Measurements from ENCODE around the gene CIDEB.

CIDEB gene

GRCh38 chr14:24325041-24325530 lies 17.3 kb upstream of the CIDEB start:
- FAIRE-seq = no peak

GRCh38 chr14:24324024-24324423 lies 16.2 kb upstream of the CIDEB start:
- DNase-seq (ENCODE audit: insufficient read length, low spot score) (no peak), FAIRE-seq (no peak)
- TF ChIP-seq POLR2A (IDR thresholded peaks at IDR 0.05; ENCODE audit: low read depth, low read length) (no peak), PAX5 (IDR thresholded peaks at IDR 0.05; ENCODE audit: insufficient read depth, low read length, severe bottlenecking) (no peak), SPI1 (IDR thresholded peaks at IDR 0.05; ENCODE audit: low read depth, low read length) (no peak), POU2F2 (IDR thresholded peaks at IDR 0.05; ENCODE audit: low read depth, low read length) (no peak), POLR2AphosphoS5 (IDR thresholded peaks at IDR 0.05; ENCODE audit: low read depth, low read length) (no peak), TAF1 (IDR thresholded peaks at IDR 0.05; ENCODE audit: low read depth, low read length) (no peak)

More at GRCh38 chr14:24325041-24325530, 17.3 kb upstream of the CIDEB start:
- no peak for DNase-seq (ENCODE audit: insufficient read length, low spot score)
- TF ChIP-seq PAX5 (IDR thresholded peaks at IDR 0.05; ENCODE audit: insufficient read depth, low read length, severe bottlenecking) (no peak), POU2F2 (IDR thresholded peaks at IDR 0.05; ENCODE audit: low read depth, low read length) (no peak)

DNA sequence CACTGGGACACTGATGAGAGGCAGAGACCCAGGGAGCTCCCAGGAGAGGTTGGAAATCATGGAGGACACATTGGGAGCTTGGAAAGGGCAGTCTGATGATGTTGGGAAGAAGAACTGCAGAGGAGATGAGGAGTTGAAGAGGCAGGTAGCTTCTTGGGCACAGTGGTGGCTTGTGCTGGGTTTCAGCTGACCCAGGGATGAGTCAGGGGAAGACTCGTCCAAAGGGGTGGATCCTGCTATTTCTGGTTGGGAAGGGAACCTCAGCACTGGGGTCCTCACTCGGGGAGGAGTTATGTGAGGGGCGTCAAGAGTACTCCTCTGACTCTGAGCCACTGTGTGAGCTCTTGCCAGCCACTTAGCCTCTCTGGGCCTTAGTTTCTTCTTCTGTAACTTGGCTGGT lies 15.6 kb upstream of the CIDEB start:
- FAIRE-seq (no peak), DNase-seq (ENCODE audit: insufficient read length, low spot score) (no peak)
- TF ChIP-seq PAX5 (IDR thresholded peaks at IDR 0.05; ENCODE audit: insufficient read depth, low read length, severe bottlenecking) (no peak), POLR2AphosphoS5 (IDR thresholded peaks at IDR 0.05; ENCODE audit: low read depth, low read length) (no peak), POU2F2 (IDR thresholded peaks at IDR 0.05; ENCODE audit: low read depth, low read length) (no peak), SPI1 (IDR thresholded peaks at IDR 0.05; ENCODE audit: low read depth, low read length) (no peak), POLR2A (IDR thresholded peaks at IDR 0.05; ENCODE audit: low read depth, low read length) (no peak), TAF1 (IDR thresholded peaks at IDR 0.05; ENCODE audit: low read depth, low read length) (no peak)

- no peak for FAIRE-seq
- no peak for TF ChIP-seq POLR2A (IDR thresholded peaks at IDR 0.05; ENCODE audit: low read depth, low read length)
- TF ChIP-seq TAF1 (IDR thresholded peaks at IDR 0.05; ENCODE audit: low read depth, low read length) = no peak
- no peak for TF ChIP-seq PAX5 (IDR thresholded peaks at IDR 0.05; ENCODE audit: insufficient read depth, low read length, severe bottlenecking)
- no peak for TF ChIP-seq POU2F2 (IDR thresholded peaks at IDR 0.05; ENCODE audit: low read depth, low read length)
- TF ChIP-seq SPI1 (IDR thresholded peaks at IDR 0.05; ENCODE audit: low read depth, low read length) = no peak
- TF ChIP-seq POLR2AphosphoS5 (IDR thresholded peaks at IDR 0.05; ENCODE audit: low read depth, low read length) = no peak
- DNase-seq (ENCODE audit: insufficient read length, low spot score) = no peak
These were observed 14.9 kb upstream of the CIDEB start for GRCh38 chr14:24322672-24323071.

DNA sequence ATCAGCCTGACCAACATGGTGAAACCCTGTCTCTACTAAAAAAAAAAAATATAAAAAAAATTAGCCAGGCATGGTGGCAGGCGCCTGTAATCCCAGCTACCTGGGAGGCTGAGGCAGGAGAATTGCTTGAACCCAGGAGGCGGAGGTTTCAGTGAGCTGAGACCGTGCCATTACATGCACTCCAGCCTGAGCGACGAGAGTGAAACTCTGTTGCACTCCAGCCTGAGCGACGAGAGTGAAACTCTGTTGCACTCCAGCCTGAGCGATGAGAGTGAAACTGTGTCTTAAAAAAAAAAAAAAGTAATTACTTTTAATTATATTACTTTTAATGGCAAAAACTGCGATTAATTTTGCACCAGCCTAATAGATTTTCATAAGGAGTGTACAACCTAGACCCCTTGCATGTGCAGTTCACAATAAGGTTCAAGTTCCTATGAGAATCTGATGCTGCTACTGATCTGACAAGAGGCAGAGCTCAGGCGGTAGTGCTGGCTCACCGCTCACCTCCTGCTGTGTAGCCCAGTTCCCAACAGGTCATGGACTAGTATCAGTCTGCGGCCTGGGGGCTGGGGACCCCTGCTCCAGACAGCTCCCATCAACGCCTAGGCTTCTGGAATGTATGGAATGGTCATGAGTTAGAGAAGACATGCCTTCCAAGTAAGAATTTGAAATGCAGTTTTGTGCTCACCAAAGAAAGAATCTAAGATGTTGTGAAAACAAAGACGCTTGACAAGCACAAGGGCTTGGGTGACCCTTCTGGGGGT lies 13.6 kb upstream of the CIDEB start:
- FAIRE-seq = no peak
- DNase-seq (ENCODE audit: insufficient read length, low spot score) = no peak
- no peak for TF ChIP-seq SPI1 (IDR thresholded peaks at IDR 0.05; ENCODE audit: low read depth, low read length)
- TF ChIP-seq POLR2A (IDR thresholded peaks at IDR 0.05; ENCODE audit: low read depth, low read length) = no peak
- no peak for TF ChIP-seq PAX5 (IDR thresholded peaks at IDR 0.05; ENCODE audit: insufficient read depth, low read length, severe bottlenecking)
- TF ChIP-seq POU2F2 (IDR thresholded peaks at IDR 0.05; ENCODE audit: low read depth, low read length) = no peak
- no peak for TF ChIP-seq TAF1 (IDR thresholded peaks at IDR 0.05; ENCODE audit: low read depth, low read length)
- TF ChIP-seq POLR2AphosphoS5 (IDR thresholded peaks at IDR 0.05; ENCODE audit: low read depth, low read length) = no peak

GRCh38 chr14:24317141-24317928 lies 9.6 kb upstream of the CIDEB start:
- no peak for DNase-seq (ENCODE audit: insufficient read length, low spot score)
- no peak for TF ChIP-seq POLR2AphosphoS5 (IDR thresholded peaks at IDR 0.05; ENCODE audit: low read depth, low read length)
- no peak for TF ChIP-seq PAX5 (IDR thresholded peaks at IDR 0.05; ENCODE audit: insufficient read depth, low read length, severe bottlenecking)
- TF ChIP-seq TAF1 (IDR thresholded peaks at IDR 0.05; ENCODE audit: low read depth, low read length) = no peak
- TF ChIP-seq SPI1 (IDR thresholded peaks at IDR 0.05; ENCODE audit: low read depth, low read length) = no peak
- TF ChIP-seq POLR2A (IDR thresholded peaks at IDR 0.05; ENCODE audit: low read depth, low read length) = no peak
- no peak for TF ChIP-seq POU2F2 (IDR thresholded peaks at IDR 0.05; ENCODE audit: low read depth, low read length)
- no peak for FAIRE-seq

DNA sequence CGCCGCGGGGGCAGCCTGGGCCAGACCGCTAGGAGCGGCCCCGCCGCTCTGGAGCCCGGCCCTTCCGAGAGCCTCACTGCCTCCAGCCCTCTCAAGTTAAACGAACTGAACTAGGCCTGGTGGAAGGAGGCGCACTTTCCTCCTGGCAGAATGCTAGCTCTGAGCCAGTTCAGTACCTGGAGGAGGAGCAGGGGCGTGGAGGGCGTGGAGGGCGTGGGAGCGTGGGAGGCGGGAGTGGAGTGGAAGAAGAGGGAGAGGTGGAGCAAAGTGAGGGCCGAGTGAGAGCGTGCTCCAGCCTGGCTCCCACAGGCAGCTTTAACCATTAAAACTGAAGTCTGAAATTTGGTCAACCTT lies 8.8 kb upstream of the CIDEB start:
- TF ChIP-seq TAF1 (IDR thresholded peaks at IDR 0.05; ENCODE audit: low read depth, low read length) = no peak
- no peak for TF ChIP-seq PAX5 (IDR thresholded peaks at IDR 0.05; ENCODE audit: insufficient read depth, low read length, severe bottlenecking)
- no peak for TF ChIP-seq SPI1 (IDR thresholded peaks at IDR 0.05; ENCODE audit: low read depth, low read length)
- TF ChIP-seq POLR2A (IDR thresholded peaks at IDR 0.05; ENCODE audit: low read depth, low read length) = no peak
- TF ChIP-seq POU2F2 (IDR thresholded peaks at IDR 0.05; ENCODE audit: low read depth, low read length) = no peak
- TF ChIP-seq POLR2AphosphoS5 (IDR thresholded peaks at IDR 0.05; ENCODE audit: low read depth, low read length) = no peak
- DNase-seq (ENCODE audit: insufficient read length, low spot score) (no peak), FAIRE-seq (no peak)

GRCh38 chr14:24315807-24316596 lies 8.2 kb upstream of the CIDEB start:
- TF ChIP-seq POLR2A (IDR thresholded peaks at IDR 0.05; ENCODE audit: low read depth, low read length) (no peak), POU2F2 (IDR thresholded peaks at IDR 0.05; ENCODE audit: low read depth, low read length) (no peak), TAF1 (IDR thresholded peaks at IDR 0.05; ENCODE audit: low read depth, low read length) (no peak)
- no peak for FAIRE-seq

DNA sequence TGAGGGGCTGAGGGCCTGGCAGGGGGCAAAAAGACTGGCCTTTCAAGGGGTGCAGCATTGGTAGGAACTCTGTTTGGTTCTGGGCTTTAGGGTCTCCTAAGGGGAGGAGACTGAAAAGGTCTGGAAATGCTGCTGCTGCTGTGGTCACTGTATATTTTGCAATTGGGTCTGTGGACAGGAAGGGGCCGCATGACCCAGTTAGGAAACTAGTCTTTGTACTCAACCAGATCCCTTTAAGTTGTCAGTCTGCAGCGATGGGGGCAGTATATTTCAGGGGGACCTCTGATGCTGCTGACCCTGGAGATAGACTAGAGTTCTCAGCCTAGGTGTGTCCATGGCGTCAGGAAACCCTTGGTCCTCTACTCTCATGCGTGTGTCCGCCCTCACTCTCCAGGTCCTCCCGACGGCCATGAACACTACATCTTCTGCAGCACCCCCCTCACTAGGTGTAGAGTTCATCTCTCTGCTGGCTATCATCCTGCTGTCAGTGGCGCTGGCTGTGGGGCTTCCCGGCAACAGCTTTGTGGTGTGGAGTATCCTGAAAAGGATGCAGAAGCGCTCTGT lies 7.5 kb upstream of the CIDEB start:
- no peak for DNase-seq (ENCODE audit: insufficient read length, low spot score)
- no peak for FAIRE-seq
- no peak for TF ChIP-seq POU2F2 (IDR thresholded peaks at IDR 0.05; ENCODE audit: low read depth, low read length)
- no peak for TF ChIP-seq POLR2A (IDR thresholded peaks at IDR 0.05; ENCODE audit: low read depth, low read length)
- no peak for TF ChIP-seq PAX5 (IDR thresholded peaks at IDR 0.05; ENCODE audit: insufficient read depth, low read length, severe bottlenecking)

More at GRCh38 chr14:24315807-24316596, 8.2 kb upstream of the CIDEB start:
- no peak for DNase-seq (ENCODE audit: insufficient read length, low spot score)
